ENCODE data around the gene CAMK4.

The CAMK4 gene

DNA sequence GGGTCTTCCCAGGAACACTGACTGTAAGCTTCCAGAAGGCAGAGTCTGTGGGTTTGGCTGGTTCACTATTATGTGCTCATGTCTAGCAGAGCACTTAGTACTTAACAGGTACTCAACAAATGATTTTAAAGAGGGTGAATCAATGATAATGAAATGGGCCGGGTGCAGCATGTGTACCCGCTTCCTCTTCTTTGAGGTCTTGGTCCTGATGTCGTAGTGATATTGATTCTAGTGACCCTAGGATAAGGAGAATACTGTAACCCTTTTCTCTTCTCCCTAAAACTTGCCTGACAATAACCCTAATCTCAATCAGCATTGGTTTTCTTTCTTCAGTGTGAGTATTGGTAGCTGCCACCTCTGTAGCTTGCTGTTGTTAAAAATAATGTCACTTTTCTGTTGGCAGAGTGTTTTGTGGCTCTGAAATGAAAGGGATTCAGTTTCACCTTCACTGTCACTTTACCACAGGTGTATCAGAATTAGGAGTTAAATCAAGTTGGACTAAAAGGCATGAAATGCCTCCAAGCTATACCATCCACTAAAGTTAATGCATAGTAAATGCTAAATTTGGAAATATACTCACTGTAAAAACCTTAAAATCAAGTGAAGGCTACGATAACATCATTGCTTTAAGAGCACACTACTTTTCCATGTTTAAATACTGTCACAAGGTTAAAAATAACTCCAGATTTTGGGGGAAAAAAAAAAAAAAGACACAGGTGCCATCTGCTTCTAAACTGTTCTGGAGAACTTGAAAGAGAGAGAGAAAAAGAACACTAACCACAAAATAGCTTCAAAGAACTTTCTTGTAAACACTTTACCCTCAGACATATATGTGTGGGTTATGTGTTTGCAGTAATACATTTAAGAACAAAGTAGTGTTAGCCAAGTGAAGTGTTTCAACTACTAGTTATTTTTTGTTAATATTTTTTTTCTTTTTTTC is 6.0 kb downstream of the CAMK4 start:
- no peak for DNase-seq (ENCODE audit: extremely low spot score)
- TF ChIP-seq FOXK2 (IDR thresholded peaks at IDR 0.05) = no peak
- TF ChIP-seq NFRKB (IDR thresholded peaks at IDR 0.05) = no peak
- ChIA-PET POLR2A (no interaction called here), CTCF (interaction anchor here (0.7 to 1.1 kb wide), 2 partner anchors 48 to 59 kb away, joined by 3 read pairs; no protein-coding TSS in a partner anchor)

DNA sequence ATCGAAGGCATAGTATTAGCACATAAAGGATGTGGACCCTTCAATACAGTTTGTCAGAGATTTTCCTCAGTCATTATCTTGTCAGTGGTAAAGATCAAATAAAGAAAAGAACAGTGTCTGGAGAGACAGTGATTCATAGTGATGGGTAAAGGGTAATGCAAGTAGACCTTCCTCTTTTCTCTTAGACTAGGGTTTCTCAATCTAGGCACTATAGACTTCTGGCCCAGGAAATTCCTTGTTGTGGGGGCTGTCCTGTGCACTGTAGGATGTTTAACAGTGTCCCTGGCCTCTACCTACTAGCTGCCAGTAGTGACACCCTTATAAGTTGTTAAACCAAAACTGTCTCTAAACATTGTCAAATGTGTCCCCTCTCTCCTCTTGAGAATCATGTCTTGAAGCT is 6.9 kb downstream of the CAMK4 start:
- no peak for DNase-seq (ENCODE audit: extremely low spot score)
- CTCF ChIA-PET = interaction anchor here (0.7 kb wide), 1 partner anchor 60 kb away, joined by 3 read pairs; no protein-coding TSS in a partner anchor
- TF ChIP-seq TARDBP (IDR thresholded peaks at IDR 0.05) (no peak), ARNT (IDR thresholded peaks at IDR 0.05) (no peak), L3MBTL2 (conservative IDR thresholded peaks at IDR 0.05) (no peak), CTBP1 (IDR thresholded peaks at IDR 0.05; ENCODE audit: borderline replicate concordance) (no peak), HDGF (IDR thresholded peaks at IDR 0.05; ENCODE audit: borderline replicate concordance) (no peak), FOXA1 (IDR thresholded peaks at IDR 0.05) (no peak), BHLHE40 (IDR thresholded peaks at IDR 0.05; ENCODE audit: borderline replicate concordance) (no peak), SUZ12 (IDR thresholded peaks at IDR 0.05) (no peak), ZNF384 (IDR thresholded peaks at IDR 0.05) (no peak), FOXK2 (IDR thresholded peaks at IDR 0.05) (no peak), LEF1 (IDR thresholded peaks at IDR 0.05; ENCODE audit: borderline replicate concordance) (no peak), ELF4 (IDR thresholded peaks at IDR 0.05) (no peak), NFRKB (IDR thresholded peaks at IDR 0.05) (no peak), SP1 (IDR thresholded peaks at IDR 0.05) (no peak), FOXM1 (IDR thresholded peaks at IDR 0.05; ENCODE audit: borderline replicate concordance) (no peak)
- TF ChIP-seq, protein P1, sequence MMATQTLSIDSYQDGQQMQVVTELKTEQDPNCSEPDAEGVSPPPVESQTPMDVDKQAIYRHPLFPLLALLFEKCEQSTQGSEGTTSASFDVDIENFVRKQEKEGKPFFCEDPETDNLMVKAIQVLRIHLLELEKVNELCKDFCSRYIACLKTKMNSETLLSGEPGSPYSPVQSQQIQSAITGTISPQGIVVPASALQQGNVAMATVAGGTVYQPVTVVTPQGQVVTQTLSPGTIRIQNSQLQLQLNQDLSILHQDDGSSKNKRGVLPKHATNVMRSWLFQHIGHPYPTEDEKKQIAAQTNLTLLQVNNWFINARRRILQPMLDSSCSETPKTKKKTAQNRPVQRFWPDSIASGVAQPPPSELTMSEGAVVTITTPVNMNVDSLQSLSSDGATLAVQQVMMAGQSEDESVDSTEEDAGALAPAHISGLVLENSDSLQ (IDR thresholded peaks at IDR 0.05) = no peak
- POLR2A ChIA-PET = no interaction called here

DNA sequence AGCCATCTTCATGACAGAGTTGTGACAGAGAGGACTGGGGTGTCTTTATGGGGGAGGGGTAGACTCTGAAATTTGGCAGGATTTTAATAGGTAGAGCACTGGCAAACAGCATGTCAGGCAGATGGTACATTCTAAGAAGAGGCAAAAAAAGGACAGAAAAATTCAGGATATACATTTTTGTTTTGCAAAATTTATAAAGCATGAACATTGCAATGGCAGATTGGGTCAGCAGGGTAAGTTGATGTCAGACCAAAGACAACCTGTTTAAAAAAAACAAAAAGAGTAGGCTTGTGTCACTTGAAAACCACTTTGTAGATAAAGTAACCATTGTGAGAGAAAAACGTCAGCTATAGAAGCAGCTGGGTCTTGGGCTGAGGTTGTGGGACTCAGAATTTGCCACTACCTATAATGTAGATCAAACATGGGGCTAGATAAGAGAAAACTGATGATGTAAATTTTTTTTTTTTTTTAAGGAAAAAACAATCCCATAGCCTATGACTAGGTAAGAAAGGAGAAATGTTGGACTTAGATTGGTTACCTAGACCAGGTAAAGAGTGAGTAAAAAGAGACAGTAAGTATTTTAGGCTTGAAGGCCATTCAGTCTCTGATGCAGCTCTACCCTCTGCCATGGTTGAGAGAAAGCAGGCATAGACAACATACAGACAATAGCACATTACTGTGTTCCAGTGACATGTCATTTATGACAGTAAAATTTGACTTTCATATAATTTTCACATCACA is 8.3 kb downstream of the CAMK4 start:
- TF ChIP-seq LEF1 (IDR thresholded peaks at IDR 0.05; ENCODE audit: borderline replicate concordance) (no peak), SP1 (IDR thresholded peaks at IDR 0.05) (no peak), FOXM1 (IDR thresholded peaks at IDR 0.05; ENCODE audit: borderline replicate concordance) (no peak), TARDBP (IDR thresholded peaks at IDR 0.05) (no peak), HDGF (IDR thresholded peaks at IDR 0.05; ENCODE audit: borderline replicate concordance) (no peak), FOXK2 (IDR thresholded peaks at IDR 0.05) (no peak), ELF4 (IDR thresholded peaks at IDR 0.05) (no peak)
- no peak for DNase-seq (ENCODE audit: extremely low spot score)
- ChIA-PET POLR2A (no interaction called here), CTCF (no interaction called here)

DNA sequence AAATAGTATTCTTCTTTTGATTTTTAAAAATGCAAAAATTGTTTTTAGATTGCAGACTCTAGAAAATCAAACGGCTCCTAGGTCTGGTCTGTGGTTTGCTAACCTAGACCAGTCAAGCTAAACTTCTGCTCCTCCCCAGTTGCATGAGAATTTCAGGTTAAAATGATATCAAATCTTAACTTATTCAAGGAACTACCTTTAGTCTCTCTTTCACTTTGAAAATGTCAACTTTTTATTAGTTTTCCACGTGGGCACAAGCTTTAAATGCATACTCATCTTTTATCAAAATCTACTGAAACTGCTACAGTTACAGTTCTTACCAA is 8.8 kb downstream of the CAMK4 start:
- CTCF ChIA-PET = no interaction called here
- DNase-seq (ENCODE audit: extremely low spot score) = no peak
- POLR2A ChIA-PET = no interaction called here
- TF ChIP-seq L3MBTL2 (conservative IDR thresholded peaks at IDR 0.05) (no peak), BHLHE40 (IDR thresholded peaks at IDR 0.05; ENCODE audit: borderline replicate concordance) (no peak), ARNT (IDR thresholded peaks at IDR 0.05) (no peak), FOXK2 (IDR thresholded peaks at IDR 0.05) (no peak), TARDBP (IDR thresholded peaks at IDR 0.05) (no peak), HDGF (IDR thresholded peaks at IDR 0.05; ENCODE audit: borderline replicate concordance) (no peak), FOXM1 (IDR thresholded peaks at IDR 0.05; ENCODE audit: borderline replicate concordance) (no peak), FOXA1 (IDR thresholded peaks at IDR 0.05) (no peak), LEF1 (IDR thresholded peaks at IDR 0.05; ENCODE audit: borderline replicate concordance) (no peak), ZNF384 (IDR thresholded peaks at IDR 0.05) (no peak), SP1 (IDR thresholded peaks at IDR 0.05) (no peak), ELF4 (IDR thresholded peaks at IDR 0.05) (no peak), SUZ12 (IDR thresholded peaks at IDR 0.05) (no peak), CTBP1 (IDR thresholded peaks at IDR 0.05; ENCODE audit: borderline replicate concordance) (no peak), NFRKB (IDR thresholded peaks at IDR 0.05) (no peak)
- TF ChIP-seq, protein P1 (IDR thresholded peaks at IDR 0.05) = no peak

DNA sequence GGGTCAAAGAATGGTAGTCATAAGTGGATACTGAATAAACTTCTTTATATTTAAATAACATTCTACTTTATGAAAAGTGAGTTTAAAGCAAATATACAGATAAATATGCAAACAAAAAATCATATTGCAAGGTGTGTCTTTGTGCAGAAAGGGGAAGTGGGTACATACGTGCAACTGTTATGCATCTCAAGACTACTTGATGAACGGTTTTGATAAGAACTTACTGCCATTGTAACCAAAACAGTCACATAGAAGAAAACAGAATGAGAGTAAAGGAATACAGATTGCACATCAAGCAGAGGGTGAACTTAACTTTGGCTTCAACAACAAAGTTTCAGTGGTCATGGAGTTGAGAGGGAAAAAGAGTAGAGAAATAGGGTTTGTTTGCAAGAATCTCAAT is 9.9 kb downstream of the CAMK4 start:
- TF ChIP-seq TARDBP (IDR thresholded peaks at IDR 0.05) (no peak), FOXA1 (IDR thresholded peaks at IDR 0.05) (no peak), SP1 (IDR thresholded peaks at IDR 0.05) (no peak), SUZ12 (IDR thresholded peaks at IDR 0.05) (no peak)
- TF ChIP-seq, protein P1 (IDR thresholded peaks at IDR 0.05) = no peak
- POLR2A ChIA-PET = no interaction called here
- CTCF ChIA-PET = no interaction called here

DNA sequence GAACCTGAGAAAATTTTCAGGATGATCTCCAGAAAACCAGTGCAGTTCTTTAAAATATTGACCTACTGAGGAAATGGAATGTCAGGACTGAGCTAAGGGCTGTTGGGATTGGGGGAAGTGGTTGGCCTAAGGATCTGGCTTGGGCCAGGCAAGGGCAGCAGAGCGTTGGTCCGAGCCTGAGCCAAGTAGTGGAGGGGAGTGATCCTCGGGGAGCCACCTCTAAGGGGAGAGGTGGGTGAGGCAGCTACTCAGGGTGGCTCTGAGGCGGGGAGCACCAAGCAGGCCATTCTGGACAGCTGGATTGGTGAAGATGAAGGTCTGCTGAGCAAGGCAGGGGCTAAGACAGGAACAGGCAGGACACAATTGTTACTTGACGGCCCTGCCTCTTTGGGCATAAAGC is 11.5 kb downstream of the CAMK4 start:
- ChIA-PET CTCF (no interaction called here), POLR2A (interaction anchor here (1.4 kb wide), 1 partner anchor 925 kb away, joined by 3 read pairs; no protein-coding TSS in a partner anchor)
- TF ChIP-seq SUZ12 (IDR thresholded peaks at IDR 0.05) = no peak
- no peak for TF ChIP-seq L3MBTL2 (conservative IDR thresholded peaks at IDR 0.05)
- no peak for TF ChIP-seq HDGF (IDR thresholded peaks at IDR 0.05; ENCODE audit: borderline replicate concordance)
- no peak for TF ChIP-seq FOXA1 (IDR thresholded peaks at IDR 0.05)
- no peak for TF ChIP-seq ARNT (IDR thresholded peaks at IDR 0.05)
- no peak for TF ChIP-seq BHLHE40 (IDR thresholded peaks at IDR 0.05; ENCODE audit: borderline replicate concordance)
- TF ChIP-seq TARDBP (IDR thresholded peaks at IDR 0.05) = no peak
- no peak for TF ChIP-seq FOXM1 (IDR thresholded peaks at IDR 0.05; ENCODE audit: borderline replicate concordance)
- TF ChIP-seq LEF1 (IDR thresholded peaks at IDR 0.05; ENCODE audit: borderline replicate concordance) = no peak
- no peak for TF ChIP-seq ZNF384 (IDR thresholded peaks at IDR 0.05)
- TF ChIP-seq, protein P1 (IDR thresholded peaks at IDR 0.05) = no peak
- TF ChIP-seq NFRKB (IDR thresholded peaks at IDR 0.05) = no peak
- no peak for TF ChIP-seq CTBP1 (IDR thresholded peaks at IDR 0.05; ENCODE audit: borderline replicate concordance)
- DNase-seq (ENCODE audit: extremely low spot score) = no peak

More for the DNA sequence above, 9.9 kb downstream of the CAMK4 start:
- no peak for DNase-seq (ENCODE audit: extremely low spot score)

All from HEK293T (cell line).